SK-MEL-5 (cell line): ENCODE data around the gene SPATA9. TPM values are rescaled to one million over a fixed set of nuclear protein-coding genes. Genes with fewer than 3 reads are reported as not detected.

Experiments
- DNase-seq: peaks from one replicate; pipeline ENCODE4 v3.0.0-alpha.2; 2016; ENCODE audit warnings: low read depth, low spot score
- in situ Hi-C: cut with HindIII; loops from 2 replicates; pipeline ENCODE4 v1.10.0; 2016; ENCODE audit warnings: low sequenced_read_pairs, high pct_unique_total_duplicates, low pct_unique_long_range_greater_than_20kb
- total RNA-seq: library from RNA; depleted of rRNA; stranded (reverse); fragments of >200 nt; shearing (Covaris generic); gene quantifications from 2 replicates; pipeline ENCODE4 v1.2.3, GENCODE V29; 2014

SPATA9 gene
- total RNA-seq, 1 experiment from 2014 or later, result not detected

DNA sequence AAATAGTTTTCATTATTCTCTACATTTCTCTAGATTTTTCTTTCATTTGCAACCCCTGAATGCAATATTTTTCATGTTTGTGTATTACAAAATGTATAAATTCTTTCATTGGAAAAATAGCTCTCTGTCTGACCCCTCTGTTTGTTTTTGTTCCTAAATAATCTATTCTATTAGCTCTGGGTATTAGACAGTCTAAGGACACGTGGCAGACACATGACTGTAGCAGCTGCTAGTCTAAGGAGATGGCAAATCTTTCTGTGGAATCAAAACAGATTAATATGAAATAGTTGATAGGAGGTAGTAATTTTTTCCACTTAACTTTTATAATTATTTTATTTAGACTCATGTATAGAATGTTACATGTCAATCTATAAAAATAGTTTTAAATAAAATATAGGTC lies 21.4 kb upstream of the SPATA9 start:
- in situ Hi-C loops, result no loop called here
- DNase-seq, result no peak

DNA sequence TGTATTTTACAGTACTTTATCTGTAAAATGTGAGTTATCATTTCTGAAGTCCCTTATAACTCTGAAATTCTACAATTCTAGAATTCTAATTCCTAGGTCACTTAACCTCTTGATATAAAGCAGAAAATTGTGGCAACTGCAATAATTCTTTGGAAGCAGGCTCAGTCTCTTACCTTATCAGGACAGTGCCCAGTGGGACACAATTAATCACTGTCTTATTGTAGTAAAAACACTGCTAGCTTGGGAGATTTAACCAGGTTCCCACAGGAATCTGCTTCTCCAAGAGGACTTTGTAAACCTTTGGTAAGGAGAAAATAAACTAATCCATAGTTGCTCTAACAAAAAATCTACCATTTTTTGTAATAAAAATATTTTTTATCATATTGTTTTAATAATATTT lies 18.3 kb upstream of the SPATA9 start:
- in situ Hi-C loops, result no loop called here

DNA sequence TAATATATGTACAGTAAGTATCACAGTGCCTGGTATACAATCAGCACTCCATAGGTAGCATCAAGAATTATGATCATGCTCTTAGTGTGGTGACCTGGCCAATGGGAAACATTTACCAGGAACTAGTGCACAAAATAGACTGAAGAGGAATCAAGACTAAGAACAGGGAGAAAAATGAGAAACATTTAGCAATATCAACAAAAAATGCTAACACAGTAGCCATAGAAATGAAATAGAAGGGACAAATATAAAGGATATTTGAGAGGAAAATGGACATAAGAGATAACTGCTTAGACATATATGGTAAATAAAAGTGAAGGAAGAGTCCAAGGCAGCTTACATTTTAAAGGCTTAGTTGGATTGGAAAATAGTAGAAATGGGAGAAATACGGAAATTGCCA lies 16.5 kb upstream of the SPATA9 start:
- in situ Hi-C loops, result no loop called here
- DNase-seq, result no peak

More for the DNA sequence above, 18.3 kb upstream of the SPATA9 start:
- DNase-seq, result no peak

DNA sequence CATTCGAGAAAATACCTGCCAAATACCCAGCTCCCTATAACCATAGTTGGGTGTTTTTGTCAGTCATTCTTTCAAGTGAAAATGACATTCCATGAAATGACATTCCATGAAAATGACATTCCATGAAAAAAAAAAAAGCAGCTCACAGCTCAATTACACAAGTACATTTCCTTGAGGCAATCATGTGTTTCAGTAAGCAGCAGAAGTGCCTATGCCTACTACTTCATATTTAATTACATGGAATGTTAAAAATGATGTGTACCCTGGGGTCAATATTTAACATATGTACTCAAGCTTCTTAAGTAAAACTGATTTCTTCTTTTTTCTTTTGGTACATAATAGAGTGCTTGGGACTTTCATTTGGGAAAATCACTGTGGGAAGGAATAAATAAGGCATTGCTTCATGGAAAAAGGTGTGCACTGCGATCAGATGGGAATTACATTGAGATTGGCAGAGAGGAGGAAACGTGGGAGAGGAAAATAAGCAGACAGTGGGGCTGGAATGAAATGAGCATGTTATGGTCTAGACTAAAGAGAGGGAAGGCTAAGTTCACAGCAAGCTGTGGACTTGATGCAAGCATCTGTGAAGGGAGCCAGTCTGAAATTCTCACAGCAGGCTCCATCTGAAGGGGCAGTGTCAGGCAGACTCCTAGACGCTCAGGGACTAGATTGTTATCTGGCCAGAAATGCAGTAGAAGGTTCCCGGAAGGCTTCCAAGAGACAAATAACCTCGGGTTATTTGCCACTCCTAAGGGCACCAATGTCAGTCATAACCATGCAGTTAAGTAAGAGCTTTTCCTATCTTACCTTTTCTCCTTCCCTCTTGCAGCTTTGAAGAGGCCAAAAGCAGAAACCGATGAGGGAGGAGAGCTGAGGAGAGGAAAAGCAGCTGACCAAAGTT lies 15.2 kb upstream of the SPATA9 start:
- DNase-seq, result no peak
- in situ Hi-C loops, result no loop called here

DNA sequence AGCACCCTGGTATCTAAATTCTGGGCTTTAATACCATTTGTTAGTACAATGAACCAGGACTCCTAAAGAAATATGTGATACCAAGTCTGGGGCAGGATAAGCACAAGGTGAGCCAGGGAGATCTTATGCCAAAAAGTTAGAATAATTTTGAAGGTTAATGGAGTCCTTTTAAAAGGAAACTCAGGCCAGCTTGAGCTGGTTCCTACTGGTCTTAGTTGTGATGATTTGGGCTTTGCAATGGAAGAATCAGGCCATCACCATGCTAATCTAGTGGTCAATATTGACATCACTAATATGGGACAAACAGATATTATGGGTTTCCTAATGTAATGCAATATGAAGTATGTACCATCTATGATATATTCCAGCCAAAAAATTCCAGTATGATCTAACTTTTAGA lies 7.5 kb upstream of the SPATA9 start:
- in situ Hi-C loops, result no loop called here
- no peak for DNase-seq

DNA sequence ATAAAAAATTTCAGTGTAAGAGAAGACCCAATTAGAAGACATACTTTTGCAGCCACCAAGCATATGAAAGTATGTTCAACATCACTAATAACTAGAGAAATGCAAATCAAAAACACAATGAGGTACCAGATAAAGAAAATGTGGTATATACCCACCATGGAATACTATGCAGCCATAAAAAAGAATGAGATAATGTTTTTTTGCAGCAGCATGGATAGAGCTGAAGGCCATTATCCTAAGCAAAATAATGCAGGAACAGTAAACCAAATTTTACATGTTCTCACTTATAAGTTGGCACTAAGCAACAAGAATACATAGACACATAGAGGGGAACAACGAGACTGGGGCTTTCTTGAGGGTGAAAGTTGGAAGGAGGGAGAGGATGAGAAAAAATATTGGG lies 6.9 kb upstream of the SPATA9 start:
- no peak for DNase-seq
- in situ Hi-C loops, result no loop called here

DNA sequence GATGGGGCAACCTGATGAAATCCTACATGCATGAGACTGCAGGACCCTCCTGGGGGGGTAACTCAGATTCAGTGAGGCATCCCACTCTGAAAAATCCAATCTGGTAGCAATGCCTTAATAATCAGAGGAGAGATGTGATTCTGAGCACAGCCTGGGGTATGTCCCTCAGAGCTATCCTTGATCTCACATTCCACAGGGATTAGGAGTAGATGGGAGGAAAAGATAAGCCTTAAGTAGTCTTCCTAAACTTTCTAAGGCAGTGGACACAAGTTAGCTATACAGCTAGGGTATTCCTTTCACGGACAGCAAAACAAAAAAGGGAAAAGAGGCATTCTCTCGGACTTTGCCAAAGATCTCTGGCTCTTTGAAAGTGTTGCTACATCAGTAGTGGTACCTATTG lies 3.9 kb upstream of the SPATA9 start:
- no peak for DNase-seq
- in situ Hi-C loops, result no loop called here

DNA sequence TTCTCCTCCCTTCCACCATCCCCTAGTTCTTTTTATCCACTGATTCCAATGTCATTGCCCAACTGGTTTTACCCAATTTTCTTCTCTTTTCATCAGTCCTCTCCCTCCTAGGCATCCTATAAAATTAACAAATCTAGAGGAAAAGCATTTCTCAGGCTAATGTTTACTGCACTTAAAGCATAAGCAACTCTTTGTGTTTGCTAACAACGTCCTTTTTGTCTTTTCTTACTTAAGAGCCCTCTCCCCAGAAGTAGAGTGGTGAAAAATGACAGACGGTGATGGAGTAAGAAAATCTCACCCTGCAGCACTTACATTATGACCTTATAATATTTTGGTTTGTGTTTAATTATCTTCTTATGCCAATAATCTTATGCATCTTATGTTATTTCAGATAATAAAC lies 1.6 kb upstream of the SPATA9 start:
- peak; percentile 75 for DNase-seq
- in situ Hi-C loops, result no loop called here

DNA sequence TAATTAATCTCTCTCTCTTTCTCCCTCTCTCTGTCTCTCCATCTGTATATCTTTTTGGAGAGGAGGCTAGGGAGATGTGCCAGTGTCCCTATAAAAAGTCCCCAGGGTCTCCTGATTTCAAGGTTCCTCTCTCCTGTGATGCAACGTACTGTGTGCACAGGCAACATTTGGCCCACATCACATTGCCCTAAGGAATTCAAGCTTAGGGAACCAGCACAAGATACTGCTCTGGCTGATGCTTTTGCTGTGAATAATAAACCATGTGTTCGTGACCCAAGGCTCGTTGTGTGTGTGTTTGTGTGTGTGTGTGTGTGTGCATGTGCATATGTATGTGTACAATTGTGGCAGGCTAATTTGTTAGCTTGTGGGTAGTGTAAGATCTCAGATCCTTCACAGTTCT lies 9.7 kb downstream of the SPATA9 start:
- DNase-seq, result no peak
- in situ Hi-C loops, result loop anchor here (25.0 kb wide), 1 partner anchor 89 kb away; no protein-coding TSS in a partner anchor

DNA sequence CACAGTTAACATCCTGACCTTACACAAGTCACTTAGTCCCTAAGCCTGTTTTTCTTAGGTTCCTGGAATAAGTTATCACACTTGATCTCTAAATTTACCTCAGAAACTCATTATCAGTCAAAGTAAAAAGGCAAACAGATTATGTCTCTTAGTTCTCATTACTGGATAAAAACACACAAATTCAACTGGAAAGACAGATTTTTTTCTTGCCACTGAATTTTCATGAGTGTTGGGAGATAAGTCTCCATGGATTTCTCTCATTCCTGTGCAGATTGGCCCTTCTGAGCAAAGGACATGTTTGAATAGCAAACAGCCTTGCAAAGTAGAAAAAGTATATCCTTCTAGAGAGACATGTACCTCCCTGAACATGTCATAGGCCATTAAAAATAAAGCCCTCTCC lies 10.2 kb downstream of the SPATA9 start:
- DNase-seq, result no peak
- in situ Hi-C loops, result loop anchor here (25.0 kb wide), 1 partner anchor 90 kb away; no protein-coding TSS in a partner anchor

DNA sequence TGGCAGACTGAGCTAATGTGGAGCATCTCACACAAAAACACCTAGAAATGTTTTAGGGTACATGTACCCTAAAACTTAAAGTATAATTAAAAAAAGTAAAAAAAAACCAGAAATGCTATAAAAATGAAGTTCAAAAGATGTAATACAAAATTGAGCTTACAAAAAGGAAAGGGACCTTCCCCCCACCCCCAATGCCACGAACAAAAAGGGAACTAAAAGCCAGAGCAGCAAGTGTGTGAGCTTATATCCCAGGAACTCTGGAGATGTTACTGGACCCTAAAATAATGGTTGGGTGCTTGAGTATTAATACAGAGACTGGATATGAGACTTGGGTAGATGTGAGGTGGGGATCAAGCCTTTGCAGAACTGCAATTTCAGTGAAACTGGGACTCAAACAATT lies 11.0 kb downstream of the SPATA9 start:
- in situ Hi-C loops, result loop anchor here (25.0 kb wide), 1 partner anchor 90 kb away; no protein-coding TSS in a partner anchor

DNA sequence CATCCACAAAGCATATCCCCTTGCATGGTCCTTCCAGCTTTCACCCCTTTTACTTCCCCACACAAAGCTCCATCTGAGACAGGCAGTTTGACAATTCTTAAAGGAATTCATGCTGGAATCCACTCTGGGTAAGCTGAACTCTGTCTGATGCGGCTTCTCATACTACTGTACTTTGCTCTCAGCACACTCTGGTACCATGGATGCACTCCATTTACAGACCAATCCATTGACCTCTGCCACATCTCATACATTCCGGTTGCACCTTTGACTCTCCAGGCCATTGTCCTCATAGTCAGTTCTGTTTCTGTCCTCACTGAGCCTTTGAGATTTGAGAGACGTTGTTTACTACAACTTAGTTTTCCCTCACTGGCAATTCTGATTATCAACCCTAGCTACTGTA lies 12.2 kb downstream of the SPATA9 start:
- no peak for DNase-seq
- in situ Hi-C loops, result loop anchor here (25.0 kb wide), 1 partner anchor 92 kb away; no protein-coding TSS in a partner anchor

More for the DNA sequence above, 11.0 kb downstream of the SPATA9 start:
- DNase-seq, result no peak

DNA sequence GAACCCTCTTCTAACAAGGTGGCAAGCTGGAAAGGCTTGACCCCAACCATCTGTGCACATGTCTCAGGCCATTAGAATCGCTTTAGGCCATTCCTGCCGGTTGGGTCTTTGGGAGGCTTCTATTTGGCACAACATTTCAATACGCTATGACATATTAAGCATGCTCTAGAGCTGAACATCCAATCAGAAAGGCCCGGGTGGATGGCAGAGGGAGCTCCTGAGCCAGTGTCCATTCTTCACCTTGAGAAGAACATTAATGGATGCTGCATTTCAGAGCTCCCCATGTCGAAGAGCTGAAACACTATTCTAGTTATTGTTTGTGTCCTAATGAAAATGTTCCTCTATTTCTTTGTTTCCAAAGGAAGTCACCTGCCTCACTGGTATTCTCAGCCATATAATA lies 12.8 kb downstream of the SPATA9 start:
- no peak for DNase-seq
- in situ Hi-C loops, result loop anchor here (25.0 kb wide), 1 partner anchor 92 kb away; no protein-coding TSS in a partner anchor

DNA sequence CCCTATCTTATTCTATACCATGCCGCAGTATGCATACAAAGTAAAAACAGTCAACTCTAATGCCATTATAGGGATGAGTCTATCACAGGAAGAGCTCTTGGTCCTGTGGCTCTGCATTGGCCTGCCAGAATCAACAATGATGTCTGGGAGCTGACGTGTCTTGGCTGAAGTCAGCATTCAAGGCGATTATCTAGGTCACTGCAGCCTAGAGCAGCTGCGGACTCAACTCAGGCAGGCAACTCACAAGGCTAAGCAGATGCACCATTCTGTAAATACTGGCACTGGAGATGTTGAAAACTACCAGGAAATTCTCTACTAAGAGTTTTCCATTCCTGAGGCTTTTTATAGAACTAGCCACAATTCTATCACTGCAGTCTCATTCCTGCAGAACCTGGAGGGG lies 13.3 kb downstream of the SPATA9 start:
- in situ Hi-C loops, result loop anchor here (25.0 kb wide), 1 partner anchor 93 kb away; no protein-coding TSS in a partner anchor
- DNase-seq, result no peak

DNA sequence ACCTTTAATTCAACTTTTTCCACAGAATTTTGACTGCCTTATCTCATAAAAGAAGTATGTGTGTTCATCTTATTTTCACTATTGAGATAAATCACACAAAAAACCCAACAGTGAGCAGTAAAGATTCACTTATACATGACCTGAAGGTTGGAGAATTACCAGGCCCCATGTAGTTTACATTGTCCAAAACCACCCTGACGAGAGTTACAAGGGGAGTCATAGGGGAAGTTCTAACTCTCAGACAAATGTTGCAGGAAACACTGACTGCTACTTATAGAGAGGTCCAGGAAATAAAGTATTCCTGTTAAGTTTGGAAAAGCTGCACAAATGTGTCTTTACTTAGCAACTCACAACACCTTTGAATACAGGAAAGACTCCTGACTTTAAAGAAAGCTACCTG lies 14.1 kb downstream of the SPATA9 start:
- DNase-seq, result no peak
- in situ Hi-C loops, result loop anchor here (25.0 kb wide), 1 partner anchor 94 kb away; no protein-coding TSS in a partner anchor

DNA sequence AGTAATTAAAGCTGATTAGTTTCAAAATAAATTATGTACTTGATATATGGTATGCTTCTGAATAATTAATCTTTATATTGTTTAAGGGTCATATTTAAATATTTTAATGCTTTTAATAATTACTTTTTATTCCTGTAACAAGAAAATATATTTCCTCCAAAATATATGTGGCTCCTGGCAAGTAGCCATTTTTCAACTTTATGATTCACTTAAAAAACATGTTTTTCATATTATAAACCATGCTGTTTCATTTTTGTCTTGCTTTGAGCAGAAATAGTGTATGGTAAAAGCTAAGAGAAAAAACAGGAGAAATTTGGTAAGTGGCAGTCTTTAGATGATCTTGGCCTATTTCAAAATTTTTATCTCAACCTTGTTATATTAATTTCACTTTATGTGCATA lies 14.6 kb downstream of the SPATA9 start:
- in situ Hi-C loops, result loop anchor here (25.0 kb wide), 1 partner anchor 94 kb away; no protein-coding TSS in a partner anchor
- no peak for DNase-seq

DNA sequence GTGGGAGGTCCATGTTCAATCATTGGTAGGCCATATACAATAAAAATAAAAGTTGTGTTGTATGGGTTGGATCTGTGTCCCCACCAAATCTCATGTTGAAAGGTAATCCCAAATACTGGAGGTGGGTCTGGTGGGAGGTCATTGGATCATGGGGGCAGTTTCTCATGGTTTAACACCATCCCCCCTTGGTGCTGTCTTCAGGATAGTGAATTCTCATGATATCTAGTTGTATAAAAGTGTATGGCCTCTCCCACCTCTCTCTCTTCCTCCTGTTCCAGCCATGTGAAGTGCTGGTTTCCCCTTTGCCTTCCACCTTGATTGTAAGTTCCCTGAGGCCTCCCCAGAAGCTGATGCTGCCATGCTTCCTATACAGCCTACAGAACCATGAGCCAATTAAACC lies 15.1 kb downstream of the SPATA9 start:
- in situ Hi-C loops, result loop anchor here (25.0 kb wide), 1 partner anchor 95 kb away; no protein-coding TSS in a partner anchor
- no peak for DNase-seq

DNA sequence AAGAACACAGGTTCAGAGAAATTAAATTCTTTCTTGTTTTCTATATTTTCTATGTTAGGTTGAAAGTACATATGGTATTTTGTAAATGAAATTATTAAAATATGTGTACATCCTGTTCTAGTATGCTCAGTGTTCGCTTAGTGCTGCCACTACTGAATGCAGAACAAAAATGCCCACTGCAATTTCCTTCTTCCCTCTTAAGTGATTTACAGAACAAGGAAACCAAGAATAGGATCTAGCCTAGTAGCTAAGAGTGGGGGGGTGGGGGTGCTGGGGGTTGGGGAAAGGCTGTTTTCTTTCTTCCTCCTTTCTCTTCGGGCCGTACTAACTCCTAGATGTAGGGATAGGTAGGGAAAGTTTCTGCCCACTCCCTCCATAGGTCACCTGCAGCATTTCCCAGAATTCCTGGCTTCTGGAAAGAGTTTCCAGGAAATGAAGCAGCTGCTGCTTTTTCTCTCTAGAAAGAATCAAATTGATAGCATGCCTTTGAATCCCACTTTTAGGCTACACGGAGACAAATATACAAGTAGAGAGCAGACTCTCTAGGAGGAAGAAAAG lies 15.7 kb downstream of the SPATA9 start:
- no peak for DNase-seq
- in situ Hi-C loops, result loop anchor here (25.0 kb wide), 1 partner anchor 95 kb away; no protein-coding TSS in a partner anchor
